ENCODE measurements around the gene ARHGAP21.
"Not testable (repeated sequence)": the region's sequence is repeated elsewhere in the genome, so short reads cannot be mapped to it uniquely, and the experiment has no call there.

- TF ChIP-seq, protein P1, sequence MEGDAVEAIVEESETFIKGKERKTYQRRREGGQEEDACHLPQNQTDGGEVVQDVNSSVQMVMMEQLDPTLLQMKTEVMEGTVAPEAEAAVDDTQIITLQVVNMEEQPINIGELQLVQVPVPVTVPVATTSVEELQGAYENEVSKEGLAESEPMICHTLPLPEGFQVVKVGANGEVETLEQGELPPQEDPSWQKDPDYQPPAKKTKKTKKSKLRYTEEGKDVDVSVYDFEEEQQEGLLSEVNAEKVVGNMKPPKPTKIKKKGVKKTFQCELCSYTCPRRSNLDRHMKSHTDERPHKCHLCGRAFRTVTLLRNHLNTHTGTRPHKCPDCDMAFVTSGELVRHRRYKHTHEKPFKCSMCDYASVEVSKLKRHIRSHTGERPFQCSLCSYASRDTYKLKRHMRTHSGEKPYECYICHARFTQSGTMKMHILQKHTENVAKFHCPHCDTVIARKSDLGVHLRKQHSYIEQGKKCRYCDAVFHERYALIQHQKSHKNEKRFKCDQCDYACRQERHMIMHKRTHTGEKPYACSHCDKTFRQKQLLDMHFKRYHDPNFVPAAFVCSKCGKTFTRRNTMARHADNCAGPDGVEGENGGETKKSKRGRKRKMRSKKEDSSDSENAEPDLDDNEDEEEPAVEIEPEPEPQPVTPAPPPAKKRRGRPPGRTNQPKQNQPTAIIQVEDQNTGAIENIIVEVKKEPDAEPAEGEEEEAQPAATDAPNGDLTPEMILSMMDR (IDR thresholded peaks at IDR 0.05; ENCODE audit: low read length) = not testable (repeated sequence)
- not testable (repeated sequence) for TF ChIP-seq EZH2 (optimal IDR thresholded peaks at IDR 0.05; ENCODE audit: low read depth, low read length); EZH2phosphoT487 (IDR thresholded peaks at IDR 0.05; ENCODE audit: low read length)
Observed at GRCh38 chr10:24619994-24620310, 103.7 kb downstream of the ARHGAP21 start.

Measured in MM.1S (cell line).